ENCODE data around the gene RTN4RL2.

Gene RTN4RL2

DNA sequence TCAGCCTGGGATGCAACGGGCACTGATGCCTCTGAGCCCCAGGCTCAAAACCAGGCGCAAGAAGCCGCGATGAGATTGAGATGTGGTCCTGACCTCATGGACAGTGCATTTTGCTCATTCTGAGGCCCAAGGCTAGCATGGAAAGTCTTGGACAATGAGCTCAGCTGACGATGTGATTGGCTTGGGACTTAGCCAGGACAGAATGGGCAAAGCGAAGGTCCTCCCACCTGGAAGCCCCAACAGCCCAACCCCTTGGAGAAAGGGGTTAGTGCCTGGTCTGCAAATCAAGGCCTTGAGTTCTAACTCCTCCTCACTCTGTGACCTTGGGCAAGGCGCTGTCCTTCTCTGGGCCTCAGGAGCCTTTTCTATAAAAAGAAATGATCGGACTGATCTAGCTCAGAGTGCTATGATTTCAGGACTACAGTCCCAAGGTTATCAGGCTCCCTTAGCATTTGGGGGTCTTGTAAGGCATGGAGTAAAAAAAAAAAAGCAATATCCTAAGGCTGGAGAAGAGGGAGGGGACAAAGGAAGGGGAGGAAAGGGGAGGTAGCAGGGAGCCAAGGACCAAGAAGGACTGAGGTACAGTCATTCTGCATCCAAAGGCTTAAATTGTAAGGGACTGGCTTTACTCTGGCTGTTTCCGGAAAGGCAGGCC is 36.1 kb upstream of the RTN4RL2 start:
- H3K27me3 ChIP-seq (ENCODE audit: control insufficient read depth in 1 of 2, insufficient read depth in 2 of 2, low read length in 2 of 2), result no peaks in the 10 kb centered on the region
- H3K9me3 ChIP-seq (ENCODE audit: control insufficient read depth in 2 of 2, low read length in 2 of 2), result no peaks in the 10 kb centered on the region
- H3K4me1 ChIP-seq (ENCODE audit: control insufficient read depth, insufficient read depth, low read length), result peaks cover 42% of the 10 kb centered on the region
- no peak overlapping the region for H3K9ac ChIP-seq (ENCODE audit: low read length in 2 of 2)
- H3K4me3 ChIP-seq (ENCODE audit: low read length in 2 of 2), result peak overlapping the region in 1 of 2 donors; percentile 35
- peak overlapping the region; percentile 18 for H3K27ac ChIP-seq (ENCODE audit: low read length)
- H3K36me3 ChIP-seq (ENCODE audit: control insufficient read depth in 2 of 2, insufficient read depth in 2 of 2, low read length in 2 of 2), result peaks cover 5 to 15% of the 10 kb centered on the region in 2 donors

DNA sequence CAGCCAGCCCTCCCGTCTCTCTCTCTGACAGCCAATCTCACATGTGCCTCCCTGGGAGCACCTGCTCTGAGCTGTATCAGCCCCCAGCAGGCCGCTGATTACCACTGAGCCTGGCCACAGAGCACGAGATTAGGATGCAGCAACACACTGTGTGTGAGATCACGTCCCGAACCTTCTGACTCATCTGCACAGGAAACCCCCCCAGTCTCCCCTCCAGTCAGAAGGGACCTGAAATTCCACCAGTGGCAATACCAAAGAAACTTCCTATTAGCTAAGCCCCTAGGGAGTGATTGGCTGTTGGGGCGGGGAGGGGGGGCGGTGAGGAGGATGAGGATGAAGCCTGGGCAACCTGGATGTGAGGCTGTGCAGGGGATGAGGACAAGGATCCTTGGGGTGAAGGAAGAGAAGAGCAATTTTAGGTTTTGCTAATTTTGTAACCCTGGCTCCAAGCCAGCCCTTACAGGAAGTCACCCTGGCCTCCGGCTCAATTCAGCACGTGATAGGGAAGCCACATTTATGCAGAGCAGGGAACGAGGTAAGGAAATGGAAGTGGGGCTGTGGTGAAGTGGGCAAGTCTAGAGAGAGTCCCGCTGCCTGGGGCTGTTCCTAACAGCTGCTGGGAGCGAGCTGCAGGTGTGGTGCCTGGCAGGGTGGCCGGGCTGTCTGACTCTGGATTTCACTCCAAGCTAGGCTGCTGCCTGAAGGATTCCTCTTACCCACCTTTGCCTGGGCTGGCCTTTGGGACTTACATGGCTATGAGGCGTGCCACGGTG is 35.4 kb upstream of the RTN4RL2 start:
- peaks cover 41% of the 10 kb centered on the region for H3K4me1 ChIP-seq (ENCODE audit: control insufficient read depth, insufficient read depth, low read length)
- H3K9me3 ChIP-seq (ENCODE audit: control insufficient read depth in 2 of 2, low read length in 2 of 2), result no peaks in the 10 kb centered on the region
- no peaks in the 10 kb centered on the region for H3K27me3 ChIP-seq (ENCODE audit: control insufficient read depth in 1 of 2, insufficient read depth in 2 of 2, low read length in 2 of 2)
- H3K4me3 ChIP-seq (ENCODE audit: low read length in 2 of 2), result peak overlapping the region; percentile 9 to 76
- peaks cover 4 to 12% of the 10 kb centered on the region in 2 donors for H3K36me3 ChIP-seq (ENCODE audit: control insufficient read depth in 2 of 2, insufficient read depth in 2 of 2, low read length in 2 of 2)
- H3K27ac ChIP-seq (ENCODE audit: low read length), result peak overlapping the region; percentile 96
- peak overlapping the region in 1 of 2 donors; percentile 20 for H3K9ac ChIP-seq (ENCODE audit: low read length in 2 of 2)

- Histone ChIP-seq H3K36me3 (ENCODE audit: control insufficient read depth in 2 of 2, insufficient read depth in 2 of 2, low read length in 2 of 2) (peaks cover 0 to 7% of the 10 kb centered on the region in 2 donors), H3K27me3 (ENCODE audit: control insufficient read depth in 1 of 2, insufficient read depth in 2 of 2, low read length in 2 of 2) (no peaks in the 10 kb centered on the region), H3K27ac (ENCODE audit: low read length) (peak overlapping the region; percentile 96), H3K9me3 (ENCODE audit: control insufficient read depth in 2 of 2, low read length in 2 of 2) (no peaks in the 10 kb centered on the region), H3K9ac (ENCODE audit: low read length in 2 of 2) (peak overlapping the region; percentile 70 to 81), H3K4me3 (ENCODE audit: low read length in 2 of 2) (peak overlapping the region; percentile 52 to 76), H3K4me1 (ENCODE audit: control insufficient read depth, insufficient read depth, low read length) (peaks cover 40% of the 10 kb centered on the region)
Measured at GRCh38 chr11:57425565-57426438, 34.5 kb upstream of the RTN4RL2 start.

- H3K4me3 ChIP-seq (ENCODE audit: low read length in 2 of 2), result peak overlapping the region; percentile 52 to 76
- H3K9ac ChIP-seq (ENCODE audit: low read length in 2 of 2), result peak overlapping the region; percentile 70 to 81
- peaks cover 0 to 7% of the 10 kb centered on the region in 2 donors for H3K36me3 ChIP-seq (ENCODE audit: control insufficient read depth in 2 of 2, insufficient read depth in 2 of 2, low read length in 2 of 2)
- H3K9me3 ChIP-seq (ENCODE audit: control insufficient read depth in 2 of 2, low read length in 2 of 2), result no peaks in the 10 kb centered on the region
- H3K27me3 ChIP-seq (ENCODE audit: control insufficient read depth in 1 of 2, insufficient read depth in 2 of 2, low read length in 2 of 2), result no peaks in the 10 kb centered on the region
- H3K27ac ChIP-seq (ENCODE audit: low read length), result peak overlapping the region; percentile 96
- H3K4me1 ChIP-seq (ENCODE audit: control insufficient read depth, insufficient read depth, low read length), result peaks cover 40% of the 10 kb centered on the region
Measured at GRCh38 chr11:57426439-57426928, 33.8 kb upstream of the RTN4RL2 start.

DNA sequence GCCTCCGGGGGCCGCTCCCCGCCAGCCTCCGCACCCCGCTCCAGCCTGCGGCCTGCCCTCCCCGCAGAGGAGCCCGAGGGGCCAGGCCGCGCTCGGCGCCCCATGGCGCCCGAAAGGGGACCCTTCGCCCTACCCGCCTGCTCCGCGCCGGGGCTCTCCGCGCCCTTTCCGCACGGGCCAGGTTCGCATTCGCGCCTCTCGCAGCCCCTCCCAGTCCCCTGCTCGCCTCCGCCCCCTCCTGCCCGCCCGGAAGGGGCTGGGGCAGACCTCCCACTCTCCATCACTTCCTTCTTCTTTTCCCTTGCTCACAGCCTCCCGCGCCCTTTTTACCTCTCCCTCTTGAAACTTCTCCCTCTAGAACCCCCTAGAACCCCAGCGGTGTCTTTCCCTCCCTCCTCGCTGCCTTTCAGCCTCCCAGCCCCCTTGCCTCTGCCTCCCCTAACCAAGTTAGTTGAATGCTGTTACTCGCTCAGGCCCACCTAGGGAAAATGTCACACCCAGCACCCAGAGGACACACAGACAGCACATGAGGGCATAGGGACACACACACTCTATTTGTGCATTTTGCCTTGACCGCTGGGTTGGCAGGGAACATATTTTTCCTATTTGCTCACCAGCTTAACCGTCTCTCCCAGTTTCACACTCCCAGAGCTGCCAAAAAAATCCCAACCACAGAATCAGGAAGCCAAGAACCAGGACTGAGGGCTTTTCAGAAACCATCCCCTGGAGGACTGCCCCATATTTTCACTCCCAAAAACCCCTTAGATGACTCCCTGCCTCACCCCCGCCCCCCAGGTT is 33.2 kb upstream of the RTN4RL2 start, which contains the start of gene SLC43A3:
Gene SLC43A3, minus strand, starts transcription at position 193 of the 798 bp plus-strand sequence. CDS start 949 bp downstream, outside the sequence.
- peaks cover 40% of the 10 kb centered on the region for H3K4me1 ChIP-seq (ENCODE audit: control insufficient read depth, insufficient read depth, low read length)
- peak within 1 kb of the TSS; percentile 96 for H3K27ac ChIP-seq (ENCODE audit: low read length)
- peak within 1 kb of the TSS; percentile 70 to 81 for H3K9ac ChIP-seq (ENCODE audit: low read length in 2 of 2)
- H3K27me3 ChIP-seq (ENCODE audit: control insufficient read depth in 1 of 2, insufficient read depth in 2 of 2, low read length in 2 of 2), result no peaks in the 10 kb centered on the region
- H3K36me3 ChIP-seq (ENCODE audit: control insufficient read depth in 2 of 2, insufficient read depth in 2 of 2, low read length in 2 of 2), result peaks cover 0 to 3% of the 10 kb centered on the region in 2 donors
- peak within 1 kb of the TSS; percentile 52 to 76 for H3K4me3 ChIP-seq (ENCODE audit: low read length in 2 of 2)
- H3K9me3 ChIP-seq (ENCODE audit: control insufficient read depth in 2 of 2, low read length in 2 of 2), result no peaks in the 10 kb centered on the region

GRCh38 chr11:57427727-57428082 is 32.6 kb upstream of the RTN4RL2 start:
- H3K4me1 ChIP-seq (ENCODE audit: control insufficient read depth, insufficient read depth, low read length), result peaks cover 40% of the 10 kb centered on the region
- H3K27ac ChIP-seq (ENCODE audit: low read length), result peak overlapping the region; percentile 96
- peak overlapping the region; percentile 70 to 81 for H3K9ac ChIP-seq (ENCODE audit: low read length in 2 of 2)
- H3K9me3 ChIP-seq (ENCODE audit: control insufficient read depth in 2 of 2, low read length in 2 of 2), result no peaks in the 10 kb centered on the region
- no peaks in the 10 kb centered on the region for H3K27me3 ChIP-seq (ENCODE audit: control insufficient read depth in 1 of 2, insufficient read depth in 2 of 2, low read length in 2 of 2)
- peaks cover 0 to 3% of the 10 kb centered on the region in 2 donors for H3K36me3 ChIP-seq (ENCODE audit: control insufficient read depth in 2 of 2, insufficient read depth in 2 of 2, low read length in 2 of 2)
- peak overlapping the region; percentile 52 to 76 for H3K4me3 ChIP-seq (ENCODE audit: low read length in 2 of 2)

DNA sequence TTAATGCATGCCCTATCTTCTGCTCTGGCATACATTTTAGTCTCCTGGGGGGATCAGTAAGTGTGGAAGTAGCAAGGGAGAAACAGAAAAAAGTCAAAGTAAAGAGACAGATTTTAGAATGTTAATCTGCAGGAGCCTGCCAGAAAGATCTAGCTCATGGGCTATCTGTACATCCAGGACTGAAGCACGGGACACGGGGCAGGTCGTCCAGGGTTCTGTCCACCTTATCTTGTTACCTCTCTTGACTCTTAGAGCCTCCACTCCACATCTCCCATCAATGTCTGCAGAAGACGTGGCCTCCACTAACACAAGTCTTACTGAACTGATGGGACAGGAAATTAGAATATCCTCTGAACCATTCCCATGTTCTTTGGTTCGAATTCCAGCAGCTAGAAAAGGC is 31.7 kb upstream of the RTN4RL2 start:
- Histone ChIP-seq H3K9ac (ENCODE audit: low read length in 2 of 2) (no peak overlapping the region), H3K4me1 (ENCODE audit: control insufficient read depth, insufficient read depth, low read length) (peaks cover 40% of the 10 kb centered on the region), H3K27ac (ENCODE audit: low read length) (no peak overlapping the region)

DNA sequence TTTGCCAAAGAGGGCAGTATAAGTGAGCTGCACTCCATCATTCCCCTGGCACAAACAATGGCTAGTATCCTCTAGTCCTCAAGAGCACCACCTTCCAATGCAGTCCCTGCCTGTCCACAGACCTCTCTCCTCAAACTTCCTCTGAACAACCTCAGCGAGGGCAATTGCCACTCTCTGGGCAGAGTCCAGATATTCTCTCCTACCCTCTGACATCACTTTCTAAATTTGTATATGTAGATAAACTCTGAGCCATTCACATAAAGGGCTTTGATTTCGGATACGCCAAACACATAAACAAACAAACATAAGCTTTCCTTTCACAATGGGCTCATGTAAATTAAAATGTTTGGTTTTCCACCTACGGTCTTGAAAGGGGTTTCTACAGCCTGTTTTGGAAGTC is 30.4 kb upstream of the RTN4RL2 start:
- H3K9me3 ChIP-seq (ENCODE audit: control insufficient read depth in 2 of 2, low read length in 2 of 2), result no peaks in the 10 kb centered on the region
- H3K9ac ChIP-seq (ENCODE audit: low read length in 2 of 2), result no peak overlapping the region

More for the DNA sequence above, 31.7 kb upstream of the RTN4RL2 start:
- Histone ChIP-seq H3K4me3 (ENCODE audit: low read length in 2 of 2) (no peak overlapping the region), H3K27me3 (ENCODE audit: control insufficient read depth in 1 of 2, insufficient read depth in 2 of 2, low read length in 2 of 2) (no peaks in the 10 kb centered on the region), H3K36me3 (ENCODE audit: control insufficient read depth in 2 of 2, insufficient read depth in 2 of 2, low read length in 2 of 2) (peaks cover 0 to 3% of the 10 kb centered on the region in 2 donors), H3K9me3 (ENCODE audit: control insufficient read depth in 2 of 2, low read length in 2 of 2) (no peaks in the 10 kb centered on the region)

DNA sequence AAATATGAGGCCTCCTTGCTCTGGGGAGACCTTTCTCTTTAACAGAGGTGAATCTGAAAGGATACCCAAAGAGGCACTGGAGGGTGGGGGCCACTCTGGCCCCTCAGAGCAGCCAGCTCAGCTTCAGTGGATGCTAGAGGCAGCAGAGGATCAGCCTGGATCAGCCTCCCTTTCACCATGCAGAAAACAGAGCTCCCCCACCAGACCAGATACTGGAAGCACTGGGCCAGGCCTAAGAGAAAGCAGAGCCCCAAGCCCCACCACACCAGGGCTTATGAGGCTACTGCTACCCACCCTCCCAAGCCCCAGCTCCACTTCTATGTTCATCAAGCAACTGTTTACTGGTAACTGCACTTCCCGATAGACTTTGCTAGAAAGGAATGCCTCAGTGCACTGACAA is 29.4 kb upstream of the RTN4RL2 start:
- H3K9me3 ChIP-seq (ENCODE audit: control insufficient read depth in 2 of 2, low read length in 2 of 2), result no peaks in the 10 kb centered on the region
- H3K27me3 ChIP-seq (ENCODE audit: control insufficient read depth in 1 of 2, insufficient read depth in 2 of 2, low read length in 2 of 2), result no peaks in the 10 kb centered on the region
- H3K27ac ChIP-seq (ENCODE audit: low read length), result no peak overlapping the region
- H3K36me3 ChIP-seq (ENCODE audit: control insufficient read depth in 2 of 2, insufficient read depth in 2 of 2, low read length in 2 of 2), result no peaks in the 10 kb centered on the region
- H3K4me3 ChIP-seq (ENCODE audit: low read length in 2 of 2), result no peak overlapping the region
- peaks cover 25% of the 10 kb centered on the region for H3K4me1 ChIP-seq (ENCODE audit: control insufficient read depth, insufficient read depth, low read length)
- no peak overlapping the region for H3K9ac ChIP-seq (ENCODE audit: low read length in 2 of 2)

More for the DNA sequence above, 30.4 kb upstream of the RTN4RL2 start:
- Histone ChIP-seq H3K36me3 (ENCODE audit: control insufficient read depth in 2 of 2, insufficient read depth in 2 of 2, low read length in 2 of 2) (no peaks in the 10 kb centered on the region), H3K4me3 (ENCODE audit: low read length in 2 of 2) (no peak overlapping the region), H3K4me1 (ENCODE audit: control insufficient read depth, insufficient read depth, low read length) (peaks cover 34% of the 10 kb centered on the region), H3K27me3 (ENCODE audit: control insufficient read depth in 1 of 2, insufficient read depth in 2 of 2, low read length in 2 of 2) (no peaks in the 10 kb centered on the region), H3K27ac (ENCODE audit: low read length) (no peak overlapping the region)
